AG10803 (cell line): ENCODE results near the gene CFL1.
A peak's percentile ranks its signal among the peaks of the same experiment; 100 is the strongest.

Source experiments
- DNase-seq: peaks from one replicate; pipeline ENCODE4 v3.0.0; 2010; ENCODE audit warnings: low read depth
- H3K4me3 ChIP-seq: 2 replicates; pipeline ENCODE4 v1.5.1; 2011; ENCODE audit warnings: mild to moderate bottlenecking, low read length, control low read depth
- TF ChIP-seq, protein P1 (sequence below): conservative IDR thresholded peaks from 2 replicates; pipeline ENCODE4 v1.5.1; 2011; ENCODE audit warnings: mild to moderate bottlenecking, low read length, control low read depth, inconsistent platforms

CFL1 gene

GRCh38 chr11:65886826-65887722, 29.1 kb upstream of the CFL1 start:
- DNase-seq: no peak
- peak overlapping the region; percentile 93 for H3K4me3 ChIP-seq
- TF ChIP-seq, protein P1, sequence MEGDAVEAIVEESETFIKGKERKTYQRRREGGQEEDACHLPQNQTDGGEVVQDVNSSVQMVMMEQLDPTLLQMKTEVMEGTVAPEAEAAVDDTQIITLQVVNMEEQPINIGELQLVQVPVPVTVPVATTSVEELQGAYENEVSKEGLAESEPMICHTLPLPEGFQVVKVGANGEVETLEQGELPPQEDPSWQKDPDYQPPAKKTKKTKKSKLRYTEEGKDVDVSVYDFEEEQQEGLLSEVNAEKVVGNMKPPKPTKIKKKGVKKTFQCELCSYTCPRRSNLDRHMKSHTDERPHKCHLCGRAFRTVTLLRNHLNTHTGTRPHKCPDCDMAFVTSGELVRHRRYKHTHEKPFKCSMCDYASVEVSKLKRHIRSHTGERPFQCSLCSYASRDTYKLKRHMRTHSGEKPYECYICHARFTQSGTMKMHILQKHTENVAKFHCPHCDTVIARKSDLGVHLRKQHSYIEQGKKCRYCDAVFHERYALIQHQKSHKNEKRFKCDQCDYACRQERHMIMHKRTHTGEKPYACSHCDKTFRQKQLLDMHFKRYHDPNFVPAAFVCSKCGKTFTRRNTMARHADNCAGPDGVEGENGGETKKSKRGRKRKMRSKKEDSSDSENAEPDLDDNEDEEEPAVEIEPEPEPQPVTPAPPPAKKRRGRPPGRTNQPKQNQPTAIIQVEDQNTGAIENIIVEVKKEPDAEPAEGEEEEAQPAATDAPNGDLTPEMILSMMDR: no peak

DNA sequence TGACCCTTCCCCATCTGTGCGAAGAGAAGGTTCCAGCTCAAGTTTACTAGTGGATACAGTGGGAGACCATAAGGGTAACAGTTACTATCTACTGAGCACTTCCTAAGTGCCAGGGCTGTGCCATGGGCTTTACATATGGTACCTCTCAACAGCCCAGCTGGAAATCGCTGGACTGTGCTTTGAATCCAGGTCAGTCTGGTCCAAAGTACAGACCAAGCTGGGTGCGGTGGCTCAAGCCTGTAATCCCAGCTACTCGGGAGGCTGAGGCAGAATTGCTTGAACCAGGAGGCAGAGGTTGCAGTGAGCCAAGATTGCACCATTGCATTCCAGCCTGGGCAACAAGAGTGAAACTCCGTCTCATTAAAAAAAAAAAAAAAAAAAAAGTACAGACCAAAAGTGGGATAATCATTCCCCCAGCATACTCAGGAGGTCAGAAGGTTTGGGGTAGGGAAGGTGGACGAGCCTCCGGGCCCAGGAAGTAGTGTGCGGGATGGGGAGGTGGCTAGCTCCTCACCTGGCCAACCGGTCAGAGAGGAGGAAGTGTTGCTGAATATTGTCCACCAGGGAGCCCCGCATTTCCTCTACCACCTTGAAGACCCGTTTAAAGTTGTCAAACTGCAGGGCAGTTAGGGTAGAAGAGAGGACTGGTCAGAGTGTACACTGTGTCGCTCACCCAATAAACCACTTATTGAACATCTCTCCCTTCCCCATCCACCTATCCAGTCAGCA, 28.0 kb upstream of the CFL1 start:
- no peak overlapping the region for H3K4me3 ChIP-seq
- TF ChIP-seq, protein P1: no peak
- DNase-seq: no peak

- TF ChIP-seq, protein P1: no peak
- DNase-seq: no peak
- no peak overlapping the region for H3K4me3 ChIP-seq
Measured at GRCh38 chr11:65885231-65885630, 27.3 kb upstream of the CFL1 start.

GRCh38 chr11:65884716-65885092, 26.7 kb upstream of the CFL1 start:
- no peak overlapping the region for H3K4me3 ChIP-seq
- TF ChIP-seq, protein P1: peak; percentile 98
- DNase-seq: peak; percentile 67

DNA sequence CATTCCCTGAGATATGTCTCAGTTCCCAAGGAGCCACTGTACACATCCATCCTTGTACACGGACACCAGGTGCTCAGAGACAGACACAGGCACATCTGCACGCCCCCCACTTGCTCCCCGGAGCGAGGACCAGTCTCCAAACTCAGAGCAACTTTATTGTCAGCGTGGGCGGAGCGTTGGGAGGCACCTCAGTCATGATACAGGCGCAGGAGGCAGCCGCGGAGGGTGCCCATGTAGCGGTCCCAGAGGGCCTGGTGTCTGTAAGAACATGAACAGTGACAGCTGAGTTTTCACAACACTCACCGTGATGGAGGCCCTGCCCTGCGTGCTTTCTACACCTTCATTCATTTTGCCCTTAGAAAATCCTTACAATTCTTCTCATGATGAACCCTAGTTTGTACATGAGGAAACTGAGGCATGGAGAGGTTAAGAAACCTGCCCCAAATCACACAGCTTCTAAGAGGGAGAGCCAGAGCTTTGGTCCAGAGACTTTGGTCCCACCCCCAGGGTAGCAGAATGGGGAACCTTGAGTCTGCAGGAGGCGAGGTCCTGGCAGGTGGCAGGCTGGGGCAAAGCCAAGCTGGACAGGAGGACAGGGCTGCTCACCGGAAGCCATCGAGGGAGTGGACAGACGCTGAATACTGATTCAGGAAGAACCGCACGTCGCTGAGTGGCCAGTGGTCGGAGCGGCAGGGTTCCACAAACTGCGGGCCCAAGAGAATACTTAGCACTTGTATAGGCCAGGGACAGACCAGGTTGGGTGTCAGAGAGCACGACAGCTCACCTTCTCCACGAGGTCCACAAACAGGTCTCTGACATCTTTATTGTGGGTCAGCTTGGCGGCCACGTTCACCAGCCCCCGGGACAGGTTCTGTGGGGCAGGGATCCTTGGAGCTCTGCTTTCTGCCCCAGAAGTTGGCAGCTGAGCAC, 26.1 kb upstream of the CFL1 start:
- TF ChIP-seq, protein P1: no peak
- no peak for DNase-seq

DNA sequence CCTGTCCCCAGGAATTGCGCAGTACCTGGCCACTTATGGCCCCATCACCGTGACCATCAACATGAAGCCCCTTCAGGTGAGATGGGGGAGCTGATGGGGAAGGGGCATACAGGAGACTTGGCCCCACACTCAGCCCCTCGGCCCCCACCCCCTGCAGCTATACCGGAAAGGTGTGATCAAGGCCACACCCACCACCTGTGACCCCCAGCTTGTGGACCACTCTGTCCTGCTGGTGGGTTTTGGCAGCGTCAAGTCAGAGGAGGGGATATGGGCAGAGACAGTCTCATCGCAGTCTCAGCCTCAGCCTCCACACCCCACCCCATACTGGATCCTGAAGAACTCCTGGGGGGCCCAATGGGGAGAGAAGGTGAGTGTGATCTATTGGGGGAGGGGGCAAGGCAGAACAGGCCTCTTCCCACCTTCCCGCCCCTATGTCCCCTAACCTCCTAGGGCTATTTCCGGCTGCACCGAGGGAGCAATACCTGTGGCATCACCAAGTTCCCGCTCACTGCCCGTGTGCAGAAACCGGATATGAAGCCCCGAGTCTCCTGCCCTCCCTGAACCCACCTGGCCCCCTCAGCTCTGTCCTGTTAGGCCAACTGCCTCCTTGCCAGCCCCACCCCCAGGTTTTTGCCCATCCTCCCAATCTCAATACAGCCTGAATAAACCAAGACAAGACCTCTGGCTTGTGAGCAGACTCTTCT, 25.2 kb upstream of the CFL1 start:
- no peak for DNase-seq
- H3K4me3 ChIP-seq: no peak overlapping the region
- TF ChIP-seq, protein P1: no peak

More for the DNA sequence above, 26.1 kb upstream of the CFL1 start:
- no peak overlapping the region for H3K4me3 ChIP-seq
